ENCODE data around the gene FSTL4. TPM values are rescaled to one million over a fixed set of nuclear protein-coding genes. Genes with fewer than 3 reads are reported as not detected.

Gene FSTL4
- total RNA-seq, 1 experiment from 2014 or later, result not detected

DNA sequence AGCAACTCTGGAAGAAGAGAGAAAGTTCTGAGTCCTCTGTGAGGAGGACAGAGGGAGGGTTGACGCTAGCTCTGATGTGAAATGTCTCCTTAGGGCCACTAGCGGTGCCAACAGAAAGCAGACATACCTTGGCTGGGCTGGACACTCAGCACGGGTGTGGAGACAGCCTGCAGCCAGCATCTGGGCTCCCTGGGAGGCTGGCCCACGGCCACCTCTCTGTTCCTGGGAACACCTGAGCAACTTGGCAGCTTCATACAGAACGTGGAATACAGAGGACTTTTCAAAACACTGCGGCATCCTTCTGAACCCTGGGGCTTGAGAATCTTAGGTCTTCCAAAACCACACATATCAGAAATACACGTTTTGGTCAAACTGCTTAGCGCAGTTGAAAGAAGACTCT, 269.1 kb downstream of the FSTL4 start:
- CTCF ChIA-PET, result interaction anchor here (0.6 kb wide), 1 partner anchor 1010 kb away, joined by 4 read pairs; no protein-coding TSS in a partner anchor
- TF ChIP-seq, protein P1, sequence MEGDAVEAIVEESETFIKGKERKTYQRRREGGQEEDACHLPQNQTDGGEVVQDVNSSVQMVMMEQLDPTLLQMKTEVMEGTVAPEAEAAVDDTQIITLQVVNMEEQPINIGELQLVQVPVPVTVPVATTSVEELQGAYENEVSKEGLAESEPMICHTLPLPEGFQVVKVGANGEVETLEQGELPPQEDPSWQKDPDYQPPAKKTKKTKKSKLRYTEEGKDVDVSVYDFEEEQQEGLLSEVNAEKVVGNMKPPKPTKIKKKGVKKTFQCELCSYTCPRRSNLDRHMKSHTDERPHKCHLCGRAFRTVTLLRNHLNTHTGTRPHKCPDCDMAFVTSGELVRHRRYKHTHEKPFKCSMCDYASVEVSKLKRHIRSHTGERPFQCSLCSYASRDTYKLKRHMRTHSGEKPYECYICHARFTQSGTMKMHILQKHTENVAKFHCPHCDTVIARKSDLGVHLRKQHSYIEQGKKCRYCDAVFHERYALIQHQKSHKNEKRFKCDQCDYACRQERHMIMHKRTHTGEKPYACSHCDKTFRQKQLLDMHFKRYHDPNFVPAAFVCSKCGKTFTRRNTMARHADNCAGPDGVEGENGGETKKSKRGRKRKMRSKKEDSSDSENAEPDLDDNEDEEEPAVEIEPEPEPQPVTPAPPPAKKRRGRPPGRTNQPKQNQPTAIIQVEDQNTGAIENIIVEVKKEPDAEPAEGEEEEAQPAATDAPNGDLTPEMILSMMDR (IDR thresholded peaks at IDR 0.05; ENCODE audit: unreplicated experiment), result no peak
- DNase-seq, result no peak
- Mint-ChIP-seq H3K27ac (ENCODE audit: unreplicated experiment) (no peak overlapping the region), H3K27me3 (ENCODE audit: unreplicated experiment) (peaks cover 79% of the 10 kb centered on the region), H3K4me1 (ENCODE audit: low read depth, unreplicated experiment) (no peaks in the 10 kb centered on the region), H3K9me3 (ENCODE audit: low read depth, unreplicated experiment) (no peaks in the 10 kb centered on the region), H3K4me3 (ENCODE audit: low read depth, unreplicated experiment) (no peak overlapping the region), H3K36me3 (ENCODE audit: insufficient read depth, unreplicated experiment) (no peaks in the 10 kb centered on the region)
- intact Hi-C loops (cut with micrococcal nuclease; ENCODE audit: unreplicated experiment), result no loop called here
- no TSS peak for BruUV-seq (replicated peaks)

DNA sequence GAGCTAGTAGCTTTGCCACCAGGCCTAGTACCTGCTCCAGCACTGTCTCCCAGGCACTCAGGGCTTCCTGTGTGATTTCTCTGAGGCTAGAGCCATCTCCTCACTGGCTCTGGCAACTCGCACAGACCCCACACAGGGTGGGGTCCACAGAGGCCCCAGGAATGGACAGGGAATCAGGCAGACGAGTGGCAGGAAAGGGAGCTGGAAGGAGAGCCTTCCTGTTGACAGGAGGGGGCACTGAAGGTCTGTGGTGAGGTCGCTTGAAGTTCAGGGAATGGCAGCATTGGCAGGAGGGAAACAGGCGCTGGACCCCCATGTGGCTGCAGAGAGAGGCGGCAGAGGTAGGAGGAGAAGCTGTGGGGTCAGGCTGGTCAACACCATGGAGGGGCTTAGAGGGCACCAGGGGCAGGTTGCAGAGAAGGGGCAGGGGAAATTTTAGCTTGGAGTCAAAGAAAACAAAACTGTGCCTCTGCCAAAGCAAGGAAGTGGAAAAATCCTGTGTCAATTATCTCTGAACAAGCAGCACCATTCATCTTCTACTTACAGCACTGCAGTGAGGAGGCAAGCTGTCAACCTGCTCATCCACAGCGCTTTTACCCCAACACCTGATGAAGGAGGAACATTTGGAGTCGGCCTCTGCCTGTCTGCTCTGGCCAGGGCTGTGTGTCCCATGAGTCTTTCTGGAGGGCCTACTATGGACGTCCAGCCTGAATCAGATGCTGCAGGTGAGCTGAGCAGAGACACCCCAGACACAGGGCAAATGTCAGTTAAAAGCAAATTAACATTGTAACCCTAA, 270.2 kb downstream of the FSTL4 start:
- Mint-ChIP-seq H3K36me3 (ENCODE audit: insufficient read depth, unreplicated experiment) (no peaks in the 10 kb centered on the region), H3K9me3 (ENCODE audit: low read depth, unreplicated experiment) (no peaks in the 10 kb centered on the region), H3K4me1 (ENCODE audit: low read depth, unreplicated experiment) (no peaks in the 10 kb centered on the region), H3K4me3 (ENCODE audit: low read depth, unreplicated experiment) (no peak overlapping the region), H3K27me3 (ENCODE audit: unreplicated experiment) (peaks cover 79% of the 10 kb centered on the region), H3K27ac (ENCODE audit: unreplicated experiment) (no peak overlapping the region)
- TF ChIP-seq, protein P1 (IDR thresholded peaks at IDR 0.05; ENCODE audit: unreplicated experiment), result no peak
- BruUV-seq (replicated peaks), result no TSS peak
- intact Hi-C loops (cut with micrococcal nuclease; ENCODE audit: unreplicated experiment), result no loop called here
- CTCF ChIA-PET, result no interaction called here
- no peak for DNase-seq

DNA sequence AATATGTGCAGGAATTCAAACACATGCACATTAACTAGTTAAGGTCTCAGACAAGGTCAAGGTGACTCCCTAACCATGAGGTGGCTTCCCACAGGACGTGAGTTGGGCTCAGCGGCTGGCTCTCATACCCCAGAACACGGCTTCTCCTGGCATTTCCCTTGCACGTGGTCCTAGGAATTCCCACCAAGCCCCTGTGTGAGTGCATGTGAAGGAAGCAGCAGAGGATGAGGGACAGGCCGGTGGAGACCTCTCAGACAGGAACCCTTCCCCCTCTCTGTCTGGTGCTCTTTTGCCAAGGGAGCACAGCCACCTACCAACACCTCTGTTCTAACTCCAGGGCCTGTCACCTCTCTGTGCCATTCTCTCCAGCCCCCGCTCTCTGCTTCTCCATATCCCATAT, 271.0 kb downstream of the FSTL4 start:
- H3K4me3 Mint-ChIP-seq (ENCODE audit: low read depth, unreplicated experiment), result no peak overlapping the region
- no peak overlapping the region for H3K27ac Mint-ChIP-seq (ENCODE audit: unreplicated experiment)
- no peaks in the 10 kb centered on the region for H3K36me3 Mint-ChIP-seq (ENCODE audit: insufficient read depth, unreplicated experiment)
- intact Hi-C loops (cut with micrococcal nuclease; ENCODE audit: unreplicated experiment), result no loop called here
- CTCF ChIA-PET, result no interaction called here
- TF ChIP-seq, protein P1 (IDR thresholded peaks at IDR 0.05; ENCODE audit: unreplicated experiment), result no peak
- no peaks in the 10 kb centered on the region for H3K4me1 Mint-ChIP-seq (ENCODE audit: low read depth, unreplicated experiment)
- BruUV-seq (replicated peaks), result no TSS peak
- H3K9me3 Mint-ChIP-seq (ENCODE audit: low read depth, unreplicated experiment), result no peaks in the 10 kb centered on the region
- H3K27me3 Mint-ChIP-seq (ENCODE audit: unreplicated experiment), result peaks cover 79% of the 10 kb centered on the region
- DNase-seq, result no peak

DNA sequence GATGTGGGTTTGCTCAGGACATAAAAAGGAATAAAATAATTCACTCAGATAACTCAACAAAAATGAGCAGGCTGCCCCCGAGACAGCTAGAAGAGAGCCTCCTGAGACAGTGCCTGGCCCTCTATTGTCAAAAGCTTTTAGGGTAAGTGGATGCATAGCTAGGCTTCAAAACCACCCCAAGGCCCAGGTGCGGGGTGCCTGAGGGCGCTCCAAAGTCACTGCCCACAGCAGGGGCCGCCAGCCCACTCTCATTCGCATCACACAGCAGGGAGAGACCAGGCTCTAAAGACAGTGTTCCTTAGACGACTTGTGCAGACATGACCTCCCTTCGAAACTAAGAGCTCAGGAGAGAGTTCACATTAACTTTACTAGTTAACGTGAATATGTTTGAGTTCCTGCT, 271.5 kb downstream of the FSTL4 start:
- intact Hi-C loops (cut with micrococcal nuclease; ENCODE audit: unreplicated experiment), result no loop called here
- TF ChIP-seq, protein P1 (IDR thresholded peaks at IDR 0.05; ENCODE audit: unreplicated experiment), result no peak
- Mint-ChIP-seq H3K27me3 (ENCODE audit: unreplicated experiment) (peaks cover 79% of the 10 kb centered on the region), H3K36me3 (ENCODE audit: insufficient read depth, unreplicated experiment) (no peaks in the 10 kb centered on the region), H3K9me3 (ENCODE audit: low read depth, unreplicated experiment) (no peaks in the 10 kb centered on the region), H3K4me3 (ENCODE audit: low read depth, unreplicated experiment) (no peak overlapping the region), H3K27ac (ENCODE audit: unreplicated experiment) (no peak overlapping the region), H3K4me1 (ENCODE audit: low read depth, unreplicated experiment) (no peaks in the 10 kb centered on the region)
- CTCF ChIA-PET, result no interaction called here
- no TSS peak for BruUV-seq (replicated peaks)
- no peak for DNase-seq
